ENCODE results near the gene UCN2.
A peak's percentile ranks its signal among the peaks of the same experiment; 100 is the strongest.

The UCN2 gene, protein sequence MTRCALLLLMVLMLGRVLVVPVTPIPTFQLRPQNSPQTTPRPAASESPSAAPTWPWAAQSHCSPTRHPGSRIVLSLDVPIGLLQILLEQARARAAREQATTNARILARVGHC

DNA sequence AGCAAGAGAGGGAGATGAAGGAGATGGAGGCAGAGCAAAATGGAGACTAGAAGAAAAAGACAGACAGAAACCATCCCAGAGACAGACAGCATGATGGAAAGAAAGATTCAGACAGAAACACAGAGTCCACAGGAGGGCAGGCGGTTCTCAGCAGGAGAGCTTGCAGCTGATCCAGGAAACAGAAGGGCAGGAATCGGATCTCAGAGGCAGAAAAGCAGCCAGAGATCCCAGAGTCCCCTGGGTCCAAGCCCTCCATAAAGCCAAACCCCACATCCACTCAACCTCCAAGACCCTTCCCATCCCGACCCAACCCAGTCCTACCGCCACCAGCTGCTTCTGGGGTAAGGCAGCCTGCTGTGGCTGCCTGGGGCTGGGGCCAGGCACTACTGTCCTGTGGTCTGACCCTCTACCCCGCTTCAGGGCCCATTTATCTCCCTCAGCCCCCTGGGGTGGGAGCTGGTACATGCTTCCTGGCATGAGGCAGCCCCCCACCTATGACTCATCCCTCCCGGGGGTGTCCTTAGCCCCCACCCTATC, at the start of gene UCN2:
TSS of gene UCN2 (minus strand) at position 400 of the 537 bp plus-strand sequence. CDS start 657 bp downstream, outside the sequence.
- no peak for DNase-seq

DNA sequence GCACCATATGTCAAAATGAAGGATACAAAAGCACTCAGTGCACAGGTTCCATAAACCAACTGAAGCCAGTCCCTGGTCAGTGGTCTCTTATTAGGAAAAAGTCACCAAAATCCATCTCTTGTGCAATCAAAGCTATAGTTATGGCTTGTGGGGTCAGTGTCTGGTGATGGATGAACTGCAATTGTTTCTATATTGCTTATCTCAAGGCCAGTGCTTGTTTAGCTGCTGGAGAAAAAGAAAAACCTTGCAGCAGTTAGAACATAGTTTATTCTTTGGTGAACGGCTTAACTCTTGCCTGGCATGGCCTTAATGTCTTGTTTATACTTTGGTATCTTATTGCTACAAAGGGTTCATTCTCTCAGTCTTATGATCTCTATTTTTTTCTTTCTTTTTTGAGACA, 48.7 kb upstream of the UCN2 start:
- no peak for DNase-seq

DNA sequence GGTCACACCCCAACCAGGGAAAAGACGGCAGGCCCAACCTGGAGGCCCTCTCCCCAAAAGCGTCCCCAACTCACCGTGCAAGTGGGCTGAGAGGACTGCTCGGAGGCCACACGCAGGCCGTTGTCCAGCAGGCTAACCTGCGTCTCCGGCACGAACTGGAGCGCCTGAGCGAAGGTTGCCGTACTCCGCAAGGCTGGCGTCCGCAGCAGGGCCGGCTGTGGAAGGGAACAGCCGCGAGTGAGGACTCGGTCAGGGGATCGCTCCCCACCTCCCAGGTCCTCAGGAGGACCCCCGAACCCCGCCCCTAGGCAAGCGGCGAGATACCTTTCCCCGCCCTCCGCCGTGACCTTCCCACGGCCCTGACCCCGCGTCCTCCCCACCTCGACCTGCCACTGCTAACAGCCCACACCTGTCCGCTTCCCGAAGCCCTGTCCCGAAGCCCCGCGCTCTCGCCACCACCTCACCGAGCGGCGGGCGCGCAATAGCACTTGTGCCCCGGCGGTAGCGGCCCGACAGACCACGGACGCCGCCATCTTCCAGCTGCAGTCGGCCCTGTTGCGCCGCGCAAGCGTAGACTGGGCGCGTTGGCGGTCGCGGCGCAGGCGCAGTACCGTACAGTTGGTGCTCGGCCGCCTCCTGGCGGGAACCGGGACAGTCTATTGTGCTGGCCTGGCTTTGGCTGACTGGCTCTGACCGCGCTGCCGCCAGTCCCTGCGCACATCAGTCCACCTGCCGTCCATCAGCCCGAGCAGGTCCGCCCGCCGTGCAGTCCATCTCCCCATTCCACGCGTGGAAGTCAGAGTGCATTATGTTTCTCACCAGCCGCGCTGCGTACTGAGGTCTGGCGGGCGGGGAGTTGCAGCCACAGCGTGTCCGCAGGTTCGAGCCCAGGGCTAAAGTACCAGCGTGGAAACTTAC, 45.8 kb upstream of the UCN2 start, which contains the start of gene UQCRC1:
TSS of gene UQCRC1 (minus strand) at position 559 of the 918 bp plus-strand sequence. CDS start at position 533, 26 bp downstream.
- DNase-seq: peak; percentile 93 to 95

DNA sequence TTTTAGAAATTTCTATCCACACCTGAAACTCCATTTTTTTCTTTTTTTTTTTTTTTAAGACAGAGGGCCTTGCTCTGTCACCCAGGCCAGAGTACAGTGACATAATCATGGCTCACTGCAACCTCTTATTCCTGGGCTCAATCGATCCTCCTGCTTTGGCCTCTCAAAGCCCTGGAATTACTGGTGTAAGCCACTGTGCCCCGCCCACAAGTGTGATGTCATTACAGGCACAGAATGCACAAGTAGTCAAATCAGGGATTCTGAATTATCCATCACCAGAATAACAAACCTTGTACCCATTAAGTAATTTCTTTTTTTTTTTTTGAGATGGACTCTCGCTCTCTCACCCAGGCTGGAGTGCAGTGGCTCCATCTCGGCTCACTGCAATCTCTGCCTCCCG, 43.9 kb upstream of the UCN2 start:
- DNase-seq: no peak

DNA sequence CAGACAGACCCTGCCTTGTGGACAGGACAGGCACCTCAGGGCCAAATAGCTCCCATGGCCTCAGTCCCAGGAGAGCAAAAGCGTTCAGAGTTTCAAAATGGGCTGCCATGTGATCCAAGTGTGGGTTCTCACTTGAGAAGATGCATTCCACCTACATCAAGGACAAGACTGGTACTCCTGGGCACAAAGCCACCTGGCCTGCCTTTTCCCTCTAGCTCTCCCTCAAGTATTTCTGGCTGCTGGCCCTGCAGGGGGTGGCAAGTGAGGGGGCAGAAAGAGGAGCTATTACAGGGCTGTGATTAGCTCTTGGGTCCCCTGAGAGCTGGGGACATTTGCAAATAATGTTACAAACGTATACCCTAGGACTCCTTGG, 38.0 kb upstream of the UCN2 start:
- no peak for DNase-seq

DNA sequence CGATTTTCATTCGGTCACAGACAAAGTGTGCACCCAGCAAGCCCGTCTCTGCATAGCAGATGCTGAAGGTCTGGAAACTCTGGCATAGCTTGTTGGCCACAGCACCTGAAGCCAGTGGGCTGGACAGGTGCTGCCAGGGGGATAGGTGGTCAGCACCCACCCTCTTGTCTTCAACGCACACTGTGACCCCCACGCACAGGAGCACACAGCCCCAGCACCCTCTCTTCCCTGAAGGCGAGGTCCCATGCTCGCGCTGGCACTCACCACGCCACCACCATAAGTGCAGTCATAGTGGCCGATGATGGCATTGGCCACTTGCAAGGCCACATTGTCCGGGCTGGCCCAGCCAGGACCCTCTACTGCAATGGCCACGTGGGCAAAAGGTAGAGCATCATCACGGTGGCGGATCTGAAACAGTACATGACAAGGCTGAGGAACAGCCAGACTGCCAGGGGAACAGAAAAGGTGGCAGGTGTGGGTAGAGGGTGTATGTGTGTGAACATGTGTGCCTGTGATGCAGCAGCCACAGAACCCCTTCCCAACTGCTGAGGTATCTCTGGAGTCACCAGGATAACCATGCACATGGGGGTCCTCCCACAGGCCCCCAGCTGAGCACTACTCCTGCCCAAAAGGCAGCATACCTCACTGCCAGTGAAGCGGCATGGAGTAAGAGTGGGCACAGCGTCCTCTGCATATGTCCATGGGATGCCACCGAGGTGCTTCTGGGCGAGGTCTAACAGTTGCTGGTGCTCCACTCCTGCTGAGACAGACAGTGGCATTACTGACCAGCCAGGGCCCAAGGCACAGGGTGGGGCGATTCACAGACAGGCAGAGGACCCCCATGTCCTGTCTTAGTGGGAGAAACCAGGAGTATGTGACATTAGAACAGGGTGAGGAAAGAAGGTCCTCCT, 37.4 kb upstream of the UCN2 start:
- no peak for DNase-seq

DNA sequence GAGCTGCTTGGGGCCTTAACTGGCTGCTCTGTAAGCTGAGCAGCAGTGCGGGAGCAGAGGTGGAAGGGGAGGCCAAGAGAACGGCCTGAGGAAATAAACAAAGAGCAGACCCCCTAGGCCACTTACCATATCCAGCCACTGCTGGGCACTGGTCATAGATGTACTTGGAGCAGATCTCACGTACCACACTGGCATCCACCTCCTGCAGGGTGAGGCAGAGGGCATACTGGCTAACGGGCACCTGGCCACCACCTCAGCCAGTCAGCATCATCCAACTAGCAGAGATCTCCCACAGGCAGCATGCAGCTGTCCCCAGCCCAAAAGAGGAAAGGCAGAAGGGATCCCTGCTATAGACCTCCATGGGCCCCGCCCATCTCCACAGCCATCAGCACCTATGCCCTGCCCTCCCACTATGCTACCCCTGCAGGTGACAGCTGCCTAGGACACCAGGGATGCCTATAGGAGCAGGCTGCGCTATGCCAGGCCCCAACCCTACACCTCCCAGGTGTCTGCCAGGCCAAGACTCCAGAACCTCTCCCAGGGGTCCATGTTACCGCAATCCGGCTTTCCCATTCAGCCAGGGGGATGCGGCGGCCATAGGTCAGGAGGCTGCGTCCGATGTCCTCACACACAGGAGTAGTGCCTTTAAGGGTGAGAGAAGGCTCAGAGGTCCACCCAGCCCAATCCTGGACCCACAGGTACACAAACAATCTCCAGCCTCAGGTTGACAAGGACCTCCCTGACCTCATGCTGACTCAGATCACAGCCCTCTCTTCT, 36.1 kb upstream of the UCN2 start:
- DNase-seq: no peak

DNA sequence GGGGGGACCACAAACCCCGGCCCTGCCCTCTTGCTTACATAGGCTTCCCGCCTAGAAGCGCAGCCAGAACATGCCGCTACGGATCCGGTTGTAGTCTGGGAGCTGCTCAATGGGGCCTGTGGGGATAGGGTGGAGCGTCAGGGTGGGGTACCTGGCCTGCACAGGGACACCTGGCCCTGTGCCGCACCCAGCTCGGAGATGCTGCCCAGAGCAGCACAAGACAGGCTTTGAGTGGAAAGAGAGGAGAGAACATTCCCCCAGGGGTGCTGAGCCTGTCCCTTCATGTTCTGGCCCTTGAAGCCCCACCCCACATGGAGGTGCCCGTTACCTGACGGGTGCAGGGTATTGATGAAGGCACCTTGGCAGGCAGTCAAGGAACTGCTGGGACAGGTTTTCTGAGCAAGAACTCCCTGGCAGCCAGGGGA, 35.5 kb upstream of the UCN2 start:
- DNase-seq: no peak

DNA sequence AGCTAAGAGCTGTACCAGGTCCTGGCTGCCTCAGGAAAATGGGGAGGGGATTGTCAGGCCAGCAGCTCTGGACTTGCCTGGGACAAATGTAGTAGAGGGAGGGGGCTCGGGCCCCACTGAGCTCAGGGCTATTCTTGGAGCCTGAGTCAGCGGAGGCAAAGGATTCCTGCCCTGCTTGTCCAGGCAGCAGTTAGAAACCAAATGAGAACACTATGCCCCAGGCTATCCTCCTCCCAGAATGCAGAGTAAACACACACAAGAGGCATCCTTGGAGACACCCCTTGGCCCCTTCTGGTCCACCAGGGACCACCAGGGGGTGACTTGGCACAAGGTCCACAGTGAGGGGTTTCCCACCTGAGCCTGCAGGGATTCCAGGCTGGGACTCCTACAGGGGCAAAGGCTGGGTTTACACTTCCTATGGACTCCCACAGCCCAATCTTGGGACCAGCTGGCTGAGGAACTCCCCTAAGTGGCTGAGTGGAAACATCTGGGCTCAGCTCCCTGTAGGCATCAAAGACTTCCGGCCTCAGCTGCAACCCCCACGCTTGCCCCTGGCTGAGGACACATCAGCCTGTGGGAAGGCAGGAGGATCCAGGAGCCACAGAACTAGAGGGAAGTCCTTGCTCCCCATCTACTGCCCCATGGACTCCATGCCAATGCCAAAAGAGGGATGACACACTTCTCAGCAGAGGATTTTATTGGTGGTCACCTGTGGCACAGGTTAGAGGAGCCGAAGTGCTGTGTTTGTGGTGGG, 34.9 kb upstream of the UCN2 start:
- no peak for DNase-seq

DNA sequence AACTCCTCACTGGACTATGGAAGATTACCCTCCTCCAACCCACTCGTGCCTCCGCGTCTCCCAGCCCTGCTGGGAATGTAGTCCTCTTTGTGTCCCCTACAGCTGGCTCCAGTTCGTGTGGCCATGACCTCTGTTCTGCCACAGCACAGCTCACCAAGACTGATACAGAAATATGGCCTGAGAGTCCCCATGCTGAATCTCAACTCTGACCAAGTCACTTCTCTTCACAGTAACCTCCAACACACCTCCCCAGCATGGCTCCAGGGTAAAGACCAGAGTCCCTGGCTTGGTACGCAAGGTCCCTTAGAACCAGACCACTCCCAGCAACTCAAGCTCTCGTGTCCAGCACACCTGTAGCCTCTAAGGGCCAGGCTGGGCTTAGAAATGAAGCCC, 33.8 kb upstream of the UCN2 start:
- DNase-seq: no peak

DNA sequence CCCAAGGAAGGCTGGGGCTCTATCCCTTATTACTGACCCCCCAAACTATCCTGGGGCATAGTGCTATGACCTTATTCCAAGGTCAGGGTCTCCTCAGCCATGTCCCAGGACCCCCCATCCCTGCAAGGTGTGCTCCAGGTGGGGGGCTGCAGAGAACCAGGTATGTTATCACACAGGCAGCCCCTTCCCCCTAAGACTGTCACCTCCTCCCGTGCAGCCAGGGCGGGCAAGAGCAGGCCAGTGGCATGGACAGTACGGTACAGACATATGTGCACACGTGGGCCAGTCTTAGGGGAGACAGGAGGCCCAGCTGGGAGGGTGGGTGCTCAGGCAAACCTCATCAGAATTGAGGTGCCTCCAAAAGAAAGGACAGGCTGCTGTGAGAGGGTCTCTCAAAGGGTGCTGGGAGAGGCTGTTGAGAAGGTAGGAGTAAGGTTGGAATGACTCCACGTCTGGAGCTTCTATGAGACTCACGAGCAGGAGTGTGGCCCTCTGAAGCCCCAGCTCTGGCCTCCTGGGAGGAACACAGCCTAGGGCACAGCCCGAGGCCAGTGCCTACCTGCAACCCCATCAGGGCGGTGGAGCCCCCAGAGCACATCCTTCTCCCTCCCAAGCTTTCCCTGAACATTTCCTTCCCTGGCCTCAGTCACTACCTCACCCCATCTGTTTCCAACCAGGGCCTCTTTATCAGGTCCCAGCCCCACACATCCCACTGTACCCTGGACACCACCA, 33.3 kb upstream of the UCN2 start:
- DNase-seq: no peak

DNA sequence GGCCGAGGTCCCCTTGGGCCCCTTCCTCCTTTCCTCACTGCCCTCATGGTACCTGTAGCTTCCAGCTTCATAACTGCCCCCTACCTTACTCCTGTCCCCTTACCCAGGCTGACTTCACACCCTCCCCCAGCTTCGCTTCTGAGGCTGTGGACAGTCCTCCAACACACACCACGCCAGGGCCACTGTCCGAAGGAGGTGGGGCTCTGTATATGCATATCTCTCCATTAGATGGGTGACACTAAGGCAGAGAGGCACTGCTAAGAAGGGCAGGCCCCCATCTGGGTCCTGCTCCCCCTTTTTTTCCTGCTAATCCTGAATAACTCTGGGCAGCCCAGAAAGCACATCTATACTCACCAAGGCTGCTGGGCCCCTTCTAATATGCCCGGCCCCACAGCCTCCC, 32.6 kb upstream of the UCN2 start:
- no peak for DNase-seq

DNA sequence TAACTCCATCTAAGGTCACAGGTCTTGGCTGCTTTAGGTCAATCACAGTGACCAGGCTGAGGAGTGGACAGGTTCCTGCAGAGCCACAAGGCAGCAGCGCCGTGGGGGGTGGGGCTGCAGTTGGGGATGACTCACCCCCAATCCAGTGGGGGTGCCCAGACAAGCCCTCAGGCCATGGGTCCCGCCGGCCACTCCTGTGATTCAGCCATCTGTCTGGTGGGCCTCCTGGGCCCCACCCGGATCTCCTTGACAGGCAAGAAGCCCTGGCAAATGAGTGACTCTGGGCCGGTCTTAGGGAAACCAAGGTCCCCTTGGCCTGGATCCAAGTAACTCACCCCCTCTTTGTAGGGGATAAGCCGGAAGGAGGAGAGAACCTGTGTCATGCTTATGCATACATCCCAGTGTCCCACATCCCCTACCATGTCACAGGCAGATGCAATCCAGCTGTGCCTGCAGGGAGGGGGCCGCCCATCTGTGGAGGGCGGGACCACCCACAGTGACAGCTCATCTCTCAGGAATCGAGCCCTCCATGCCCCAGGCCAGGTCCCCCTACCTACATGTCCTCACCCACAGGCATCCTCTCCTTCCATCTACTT, 32.0 kb upstream of the UCN2 start:
- DNase-seq: no peak

DNA sequence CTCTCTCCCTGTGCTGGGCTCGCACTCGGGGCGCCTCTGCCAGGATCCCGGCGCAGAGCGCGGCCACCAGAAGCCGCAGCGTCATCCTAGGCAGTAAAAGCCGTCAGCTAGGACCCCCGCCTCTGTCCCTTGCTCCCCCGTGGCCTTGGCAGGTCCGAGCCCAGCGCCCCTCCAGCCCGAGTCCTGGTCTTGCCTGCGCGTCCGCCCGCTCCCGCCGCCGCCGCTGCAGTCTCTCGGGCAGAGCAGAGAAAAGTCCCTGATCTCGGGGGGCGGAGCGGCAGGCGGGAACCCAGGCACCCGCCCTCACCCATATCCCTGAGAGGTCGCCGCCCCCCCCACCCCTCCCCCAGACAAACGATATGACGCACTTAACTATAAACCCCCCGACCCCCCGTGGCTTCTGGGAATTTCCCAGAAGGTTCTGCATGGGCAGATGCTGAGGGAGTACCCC, 31.5 kb upstream of the UCN2 start, which contains the start of gene COL7A1:
TSS of gene COL7A1 (minus strand) at position 255 of the 451 bp plus-strand sequence. CDS start at position 85, 170 bp downstream.
- no peak for DNase-seq

DNA sequence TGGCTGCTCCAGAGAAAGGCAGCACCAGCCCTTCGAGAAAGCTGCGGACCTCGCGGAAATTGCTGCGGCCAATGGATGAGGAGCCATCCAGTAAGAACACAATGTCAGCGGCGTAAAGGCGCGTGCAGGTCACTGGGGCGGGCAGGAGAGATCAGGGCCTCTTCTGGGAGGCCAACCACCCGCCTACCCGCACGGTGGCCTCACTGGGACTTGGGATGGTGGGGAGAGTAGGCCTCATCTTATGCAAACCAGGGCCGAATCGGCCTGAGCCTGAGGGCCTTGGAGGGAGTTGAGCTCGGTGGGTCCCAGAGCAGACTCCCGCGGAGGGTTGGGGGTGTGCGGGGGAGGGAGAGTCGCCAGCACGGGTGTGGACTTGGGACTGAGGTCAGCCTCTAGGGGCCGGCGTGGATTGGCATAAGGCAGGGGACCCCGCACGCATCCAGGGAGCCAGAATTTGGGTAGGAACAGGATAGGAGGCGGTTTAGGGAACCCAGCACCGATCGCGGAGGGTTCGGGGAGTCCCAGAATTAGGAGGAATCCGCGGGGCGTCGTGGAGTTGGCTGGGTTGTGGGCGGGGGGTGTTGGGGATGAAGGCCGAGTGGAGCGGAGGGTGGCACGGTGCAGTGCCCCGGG, 31.0 kb upstream of the UCN2 start:
- DNase-seq: no peak

DNA sequence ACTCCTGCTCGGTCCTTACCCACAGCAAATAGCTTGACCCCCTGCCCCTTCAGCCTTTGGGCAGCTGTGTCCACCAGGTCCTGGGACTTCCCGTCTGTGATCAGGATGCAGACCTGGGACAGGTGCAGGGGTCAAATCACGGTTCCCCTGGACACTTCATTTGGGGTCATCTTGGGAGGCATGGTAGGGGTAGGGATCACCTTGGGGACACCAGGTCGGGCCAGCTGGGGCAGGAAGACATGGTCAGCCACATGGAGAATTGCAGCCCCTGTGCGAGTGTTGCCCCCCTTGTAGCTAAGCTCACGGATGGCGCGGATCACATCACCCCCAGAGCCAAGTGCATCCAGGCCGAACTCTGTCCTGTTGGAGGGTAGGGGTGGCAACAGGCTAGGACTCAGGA, 29.8 kb upstream of the UCN2 start:
- DNase-seq: no peak

DNA sequence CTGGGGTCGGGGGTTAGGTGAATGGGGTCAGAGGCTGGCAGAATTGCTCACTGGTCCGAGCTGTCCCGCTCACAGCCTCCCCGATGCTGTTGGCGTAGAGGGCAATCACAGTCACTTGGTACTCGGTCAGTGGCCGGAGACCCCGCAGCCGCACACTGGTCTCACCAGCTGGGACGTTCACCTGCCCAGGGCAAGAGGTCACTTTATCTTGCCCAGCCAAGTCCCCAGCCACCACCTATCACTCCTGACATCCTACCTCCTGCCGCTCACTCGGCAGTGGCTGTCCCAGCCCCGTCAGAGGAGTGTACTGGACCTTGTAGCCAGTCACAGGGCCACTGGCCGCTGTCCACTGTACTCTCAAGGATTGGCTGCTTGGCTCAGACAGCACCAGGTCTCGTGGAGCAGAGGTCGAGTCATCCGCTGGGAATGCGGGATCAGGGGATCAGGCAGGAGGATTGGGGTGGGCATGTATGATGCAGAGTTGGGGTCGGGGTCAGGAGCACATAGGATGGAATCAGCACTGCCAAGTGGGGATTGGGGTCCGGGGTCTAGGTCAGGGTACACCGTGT, 29.0 kb upstream of the UCN2 start:
- no peak for DNase-seq

DNA sequence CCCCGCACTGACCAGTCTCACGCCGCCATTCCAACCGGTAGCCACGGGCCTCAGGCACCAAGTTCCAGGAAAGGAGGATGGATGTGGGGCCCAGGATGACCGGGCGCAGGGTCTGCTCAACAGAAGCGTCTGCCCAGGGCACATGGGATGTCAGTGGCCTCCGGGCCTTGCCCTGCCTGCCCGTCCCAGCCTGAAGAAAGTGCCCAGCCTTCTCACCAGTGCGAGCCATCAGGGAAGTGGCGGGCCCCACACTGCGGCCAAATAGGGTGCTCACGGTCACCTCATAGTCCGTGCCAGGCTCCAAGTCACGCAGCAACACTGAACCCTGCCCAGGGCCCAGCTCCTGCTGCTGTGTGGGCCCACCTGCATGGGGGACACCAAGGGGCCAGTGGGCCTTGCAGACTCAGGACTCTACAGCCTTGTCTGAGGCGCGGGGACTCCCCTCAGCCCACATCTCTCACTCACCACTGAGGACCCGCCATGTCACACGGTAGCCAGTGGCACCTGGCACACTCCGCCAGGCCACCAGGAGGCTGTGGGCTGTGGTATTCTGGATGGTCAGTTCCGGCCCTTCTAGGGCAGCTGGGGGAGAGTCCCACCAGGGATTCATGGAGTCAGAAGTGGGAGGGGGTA, 28.4 kb upstream of the UCN2 start:
- DNase-seq: no peak

DNA sequence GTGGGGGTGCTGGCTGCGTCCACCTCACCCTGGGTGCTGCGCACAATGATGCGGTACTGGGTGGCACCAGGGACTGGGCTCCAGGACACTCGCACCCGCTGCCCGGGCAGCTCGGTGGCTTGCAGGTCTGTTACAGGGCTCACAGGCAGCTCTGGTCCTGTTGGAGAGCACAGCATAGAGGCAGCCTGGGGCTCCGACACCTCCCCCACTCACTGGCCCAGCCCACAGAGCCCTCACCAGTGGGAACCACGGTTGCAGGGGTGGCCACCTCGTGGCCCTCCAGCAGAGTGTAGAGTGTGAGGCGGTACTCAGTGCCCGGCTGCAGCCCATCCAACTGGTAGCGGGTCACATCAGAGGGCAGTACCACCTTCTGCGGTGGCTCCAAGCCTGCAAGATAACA, 27.9 kb upstream of the UCN2 start:
- no peak for DNase-seq
